Measurements from ENCODE around the gene HS3ST6. TPM values are rescaled to one million over a fixed set of nuclear protein-coding genes. Genes with fewer than 3 reads are reported as not detected.

HS3ST6 gene
- total and polyA plus RNA-seq, 2 donors (not counting 3 experiments of a cell fraction or from before 2014, with no cell fraction given) = not detected

DNA sequence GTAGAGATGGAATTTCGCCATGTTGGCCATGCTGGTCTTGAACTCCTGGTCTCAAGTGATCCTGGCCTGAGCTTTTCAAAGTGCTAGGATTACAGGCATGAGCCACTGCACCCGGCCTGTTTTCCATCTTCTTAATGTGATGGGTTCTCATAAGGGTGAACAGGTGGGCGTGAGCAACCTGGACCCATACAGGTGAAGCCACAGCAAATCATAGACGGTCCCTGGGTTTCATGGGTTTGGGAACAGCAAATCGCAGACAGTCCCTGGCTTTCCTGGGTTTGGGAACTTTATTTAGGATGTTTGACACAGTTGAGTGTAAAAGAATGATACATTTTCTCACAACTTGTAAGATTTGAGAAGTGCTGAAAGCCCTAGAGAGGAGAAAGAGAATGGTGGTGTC lies 33.3 kb downstream of the HS3ST6 start:
- no peak overlapping the region for H3K27ac ChIP-seq (ENCODE audit: insufficient read depth, low read depth, low read length)
- BruUV-seq (replicated peaks) = no TSS peak
- H3K9ac ChIP-seq (replicated peaks; ENCODE audit: extremely low read depth, insufficient read depth, low read length) = no peak overlapping the region
- ChIA-PET CTCF (interaction anchor here (0.8 to 1.8 kb wide), 3 partner anchors 8 to 10 kb away, joined by 3 to 5 read pairs (median 4); no protein-coding TSS in a partner anchor), POLR2A (no interaction called here)
- no peak for TF ChIP-seq POLR2AphosphoS5 (IDR thresholded peaks at IDR 0.05; ENCODE audit: insufficient read depth, low read depth, low read length)
- TF ChIP-seq FOS (IDR thresholded peaks at IDR 0.05; ENCODE audit: borderline replicate concordance, insufficient read depth, low read length) = no peak
- TF ChIP-seq POLR2A (IDR thresholded peaks at IDR 0.05; ENCODE audit: low read depth, low read length) = no peak
- no peak for TF ChIP-seq GATA2 (IDR thresholded peaks at IDR 0.05; ENCODE audit: insufficient read depth, insufficient read length, low read depth, low read length)
- no peak for TF ChIP-seq JUN (IDR thresholded peaks at IDR 0.05; ENCODE audit: borderline replicate concordance, insufficient read depth, insufficient read length, low read depth)
- H3K27me3 ChIP-seq (ENCODE audit: control insufficient read depth in 2 of 2, insufficient read depth in 2 of 2, low read length in 2 of 2) = peaks cover 0 to 2% of the 10 kb centered on the region in 2 experiments
- dilution Hi-C loops (cut with MboI; ENCODE audit: extremely low pct_ligation_motif_present, low sequenced_read_pairs) = no loop called here
- no peaks in the 10 kb centered on the region for H4K20me1 ChIP-seq (replicated peaks; ENCODE audit: control insufficient read depth, extremely low read depth, insufficient read depth, low read length)
- FAIRE-seq = no peak
- no peak overlapping the region for H3K4me2 ChIP-seq (ENCODE audit: insufficient read depth, low read length)
- H3K4me3 ChIP-seq (replicated peaks in 1 of 3; ENCODE audit: insufficient read depth in 1 of 3, low read depth in 1 of 3, low read length in 3 of 3) = no peak overlapping the region
- no peak for DNase-seq (ENCODE audit: low read depth, low spot score)
- H3K9me1 ChIP-seq (replicated peaks; ENCODE audit: control insufficient read depth, extremely low read depth, insufficient read depth, low read length) = no peaks in the 10 kb centered on the region
- H3K36me3 ChIP-seq (ENCODE audit: control insufficient read depth in 2 of 2, extremely low read depth in 1 of 2, insufficient read depth in 2 of 2, low read length in 2 of 2) = no peaks in the 10 kb centered on the region
- no peaks in the 10 kb centered on the region for H3K9me3 ChIP-seq (replicated peaks; ENCODE audit: control insufficient read depth, insufficient read depth, low read length)
- no peaks in the 10 kb centered on the region for H3K4me1 ChIP-seq (ENCODE audit: control insufficient read depth, extremely low read depth, insufficient read depth, low read length)
- no peak overlapping the region for H2AFZ ChIP-seq (ENCODE audit: low read depth, low read length)
- intact Hi-C loops (cut with micrococcal nuclease) = no loop called here
- H3K79me2 ChIP-seq (ENCODE audit: control insufficient read depth, insufficient read depth, low read length) = no peaks in the 10 kb centered on the region

GRCh38 chr16:1884155-1884760 lies 34.0 kb downstream of the HS3ST6 start:
- Histone ChIP-seq H3K4me3 (replicated peaks in 1 of 3; ENCODE audit: insufficient read depth in 1 of 3, low read depth in 1 of 3, low read length in 3 of 3) (no peak overlapping the region), H3K79me2 (ENCODE audit: control insufficient read depth, insufficient read depth, low read length) (no peaks in the 10 kb centered on the region), H3K36me3 (ENCODE audit: control insufficient read depth in 2 of 2, extremely low read depth in 1 of 2, insufficient read depth in 2 of 2, low read length in 2 of 2) (no peaks in the 10 kb centered on the region), H2AFZ (ENCODE audit: low read depth, low read length) (no peak overlapping the region), H3K27me3 (ENCODE audit: control insufficient read depth in 2 of 2, insufficient read depth in 2 of 2, low read length in 2 of 2) (peaks cover 0 to 5% of the 10 kb centered on the region in 2 experiments), H3K9me3 (replicated peaks; ENCODE audit: control insufficient read depth, insufficient read depth, low read length) (no peaks in the 10 kb centered on the region), H3K4me1 (ENCODE audit: control insufficient read depth, extremely low read depth, insufficient read depth, low read length) (no peaks in the 10 kb centered on the region), H3K27ac (ENCODE audit: insufficient read depth, low read depth, low read length) (no peak overlapping the region), H3K4me2 (ENCODE audit: insufficient read depth, low read length) (no peak overlapping the region), H3K9ac (replicated peaks; ENCODE audit: extremely low read depth, insufficient read depth, low read length) (no peak overlapping the region), H4K20me1 (replicated peaks; ENCODE audit: control insufficient read depth, extremely low read depth, insufficient read depth, low read length) (no peaks in the 10 kb centered on the region), H3K9me1 (replicated peaks; ENCODE audit: control insufficient read depth, extremely low read depth, insufficient read depth, low read length) (no peaks in the 10 kb centered on the region)
- intact Hi-C loops (cut with micrococcal nuclease) (no loop called here), dilution Hi-C loops (cut with MboI; ENCODE audit: extremely low pct_ligation_motif_present, low sequenced_read_pairs) (no loop called here)
- FAIRE-seq = peak; percentile 44
- POLR2A ChIA-PET = no interaction called here
- peak; percentile 18 for DNase-seq (ENCODE audit: low read depth, low spot score)
- no TSS peak for BruUV-seq (replicated peaks)
- CTCF ChIA-PET = interaction anchor here (0.8 to 1.8 kb wide), 2 partner anchors 9 kb away, joined by 3 to 5 read pairs; no protein-coding TSS in a partner anchor
- TF ChIP-seq MAX (IDR thresholded peaks at IDR 0.05; ENCODE audit: insufficient read depth, insufficient read length) = no peak
- no peak for TF ChIP-seq FOS (IDR thresholded peaks at IDR 0.05; ENCODE audit: borderline replicate concordance, insufficient read depth, low read length)
- no peak for TF ChIP-seq GATA2 (IDR thresholded peaks at IDR 0.05; ENCODE audit: insufficient read depth, insufficient read length, low read depth, low read length)
- TF ChIP-seq POLR2AphosphoS5 (IDR thresholded peaks at IDR 0.05; ENCODE audit: insufficient read depth, low read depth, low read length) = no peak
- no peak for TF ChIP-seq MYC (IDR thresholded peaks at IDR 0.05; ENCODE audit: low read depth, low read length)
- TF ChIP-seq POLR2A (IDR thresholded peaks at IDR 0.05; ENCODE audit: low read depth, low read length) = no peak
- TF ChIP-seq, protein P1, sequence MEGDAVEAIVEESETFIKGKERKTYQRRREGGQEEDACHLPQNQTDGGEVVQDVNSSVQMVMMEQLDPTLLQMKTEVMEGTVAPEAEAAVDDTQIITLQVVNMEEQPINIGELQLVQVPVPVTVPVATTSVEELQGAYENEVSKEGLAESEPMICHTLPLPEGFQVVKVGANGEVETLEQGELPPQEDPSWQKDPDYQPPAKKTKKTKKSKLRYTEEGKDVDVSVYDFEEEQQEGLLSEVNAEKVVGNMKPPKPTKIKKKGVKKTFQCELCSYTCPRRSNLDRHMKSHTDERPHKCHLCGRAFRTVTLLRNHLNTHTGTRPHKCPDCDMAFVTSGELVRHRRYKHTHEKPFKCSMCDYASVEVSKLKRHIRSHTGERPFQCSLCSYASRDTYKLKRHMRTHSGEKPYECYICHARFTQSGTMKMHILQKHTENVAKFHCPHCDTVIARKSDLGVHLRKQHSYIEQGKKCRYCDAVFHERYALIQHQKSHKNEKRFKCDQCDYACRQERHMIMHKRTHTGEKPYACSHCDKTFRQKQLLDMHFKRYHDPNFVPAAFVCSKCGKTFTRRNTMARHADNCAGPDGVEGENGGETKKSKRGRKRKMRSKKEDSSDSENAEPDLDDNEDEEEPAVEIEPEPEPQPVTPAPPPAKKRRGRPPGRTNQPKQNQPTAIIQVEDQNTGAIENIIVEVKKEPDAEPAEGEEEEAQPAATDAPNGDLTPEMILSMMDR (IDR thresholded peaks at IDR 0.05; ENCODE audit: extremely low read depth in 1 of 2, insufficient read depth in 1 of 2, low read depth in 1 of 2, low read length in 2 of 2) = no peak
- no peak for TF ChIP-seq JUN (IDR thresholded peaks at IDR 0.05; ENCODE audit: borderline replicate concordance, insufficient read depth, insufficient read length, low read depth)
- TF ChIP-seq EZH2 (IDR thresholded peaks at IDR 0.05; ENCODE audit: borderline replicate concordance, low read depth, low read length, severe bottlenecking) = no peak
